Activated CD4-positive, alpha-beta memory T cell treated with anti-CD3 and anti-CD28 coated beads for 36 hours (primary cell): ENCODE measurements around the gene HSPB1. TPM values are rescaled to one million over a fixed set of nuclear protein-coding genes. Genes with fewer than 3 reads are reported as not detected.
"Not testable (repeated sequence)": the region's sequence is repeated elsewhere in the genome, so short reads cannot be mapped to it uniquely, and the experiment has no call there.

Source experiments
- CTCF ChIA-PET: fragments of 350-600 bp; sonication (Branson Sonifier 250); formaldehyde crosslinking; loops from one replicate; lab custom pipeline; 2021; ENCODE audit warnings: antibody characterized with exemption, inconsistent platforms; lab: Charles Lee
- POLR2A ChIA-PET: fragments of 350-600 bp; sonication (Branson Sonifier 250); formaldehyde crosslinking; loops from one replicate; lab custom pipeline; 2021; ENCODE audit warnings: antibody characterized with exemption; lab: Charles Lee
- DNase-seq: peaks from one replicate; pipeline ENCODE4 v3.0.0-alpha.2; 2020
- H3K27ac Mint-ChIP-seq: one replicate; pipeline ENCODE4 v1.8.0; 2021; ENCODE audit warnings: mixed read lengths
- H3K27me3 Mint-ChIP-seq: one replicate; pipeline ENCODE4 v1.8.0; 2021; ENCODE audit warnings: mixed read lengths
- H3K36me3 Mint-ChIP-seq: one replicate; pipeline ENCODE4 v1.8.0; 2021; ENCODE audit warnings: mixed read lengths
- H3K4me1 Mint-ChIP-seq: one replicate; pipeline ENCODE4 v1.8.0; 2021; ENCODE audit warnings: low read depth, mixed read lengths
- H3K4me3 Mint-ChIP-seq: one replicate; pipeline ENCODE4 v1.8.0; 2021; ENCODE audit warnings: mild to moderate bottlenecking, mixed read lengths
- H3K9me3 Mint-ChIP-seq: one replicate; pipeline ENCODE4 v1.8.0; 2021; ENCODE audit warnings: mixed read lengths
- intact Hi-C: fragments of 100-400 bp; cut with micrococcal nuclease; formaldehyde crosslinking; loops from one replicate; pipeline ENCODE4 v1.15.1; 2023
- total RNA-seq, 2 experiments: library from RNA; stranded (reverse); gene quantifications; one replicate each; pipeline ENCODE4 v1.2.3, GENCODE V29; 2021

The HSPB1 gene
- total RNA-seq, 2 experiments from 2014 or later, result 119 to 127 TPM

DNA sequence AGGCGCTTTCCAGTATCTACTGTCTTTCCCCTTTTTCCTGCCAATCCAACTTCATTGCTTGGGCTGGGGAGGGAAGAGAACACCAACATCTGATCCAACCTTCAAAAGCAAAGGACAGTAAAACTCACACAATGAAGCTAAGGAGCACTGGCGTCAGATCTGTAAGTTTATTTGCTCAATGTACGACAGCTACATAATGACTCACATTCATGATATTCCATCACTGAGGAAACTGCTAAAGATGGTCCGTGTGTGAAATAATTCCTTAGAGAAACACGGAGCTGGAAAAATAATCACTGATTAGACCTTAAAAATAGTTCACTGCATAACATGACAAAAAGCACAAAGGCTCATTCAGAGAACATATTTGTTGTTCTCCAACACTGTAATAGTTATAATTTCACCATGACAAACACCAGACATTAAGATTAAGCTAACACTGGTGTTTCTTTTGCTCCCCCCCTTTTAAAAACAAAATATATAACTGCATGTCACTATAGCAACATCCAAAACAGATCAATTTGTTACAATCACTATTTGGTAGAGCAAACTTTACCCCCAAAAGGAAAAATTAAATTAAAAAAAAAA is 24.3 kb downstream of the HSPB1 start:
- no peaks in the 10 kb centered on the region for H3K27me3 Mint-ChIP-seq

DNA sequence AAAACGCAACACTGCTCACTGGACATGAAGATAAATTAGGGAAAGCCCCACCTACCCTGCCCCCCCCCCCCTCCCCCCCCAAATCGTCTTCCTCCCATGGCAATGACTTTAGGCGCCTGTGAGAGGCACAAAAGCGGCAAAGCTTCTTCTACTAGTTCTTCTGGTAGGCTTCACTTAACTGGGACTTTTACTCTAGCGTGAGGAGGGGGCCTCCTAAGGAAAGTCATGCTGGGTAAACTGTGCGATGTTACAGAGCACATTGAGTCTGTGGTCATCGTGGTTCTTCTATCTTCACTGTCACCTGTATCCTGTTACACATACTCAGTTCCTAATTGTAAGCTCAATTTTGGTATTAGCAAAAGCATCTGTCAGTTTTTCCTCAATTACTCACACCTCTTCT is 25.1 kb downstream of the HSPB1 start:
- no peaks in the 10 kb centered on the region for H3K9me3 Mint-ChIP-seq
- DNase-seq, result no peak
- POLR2A ChIA-PET, result interaction anchor here (1.5 kb wide), 1 partner anchor 9 kb away, joined by 4 read pairs; no protein-coding TSS in a partner anchor
- peaks cover 44% of the 10 kb centered on the region for H3K36me3 Mint-ChIP-seq
- no peak overlapping the region for H3K27ac Mint-ChIP-seq
- CTCF ChIA-PET, result interaction anchor here (1.2 to 1.9 kb wide), 2 partner anchors 14 to 36 kb away, joined by 4 to 11 read pairs; no protein-coding TSS in a partner anchor
- intact Hi-C loops, result no loop called here
- H3K4me1 Mint-ChIP-seq, result peaks cover 17% of the 10 kb centered on the region
- H3K27me3 Mint-ChIP-seq, result no peaks in the 10 kb centered on the region
- no peak overlapping the region for H3K4me3 Mint-ChIP-seq

More for the DNA sequence above, 24.3 kb downstream of the HSPB1 start:
- H3K9me3 Mint-ChIP-seq, result no peaks in the 10 kb centered on the region
- ChIA-PET CTCF (interaction anchor here (0.7 to 1.9 kb wide), 2 partner anchors 8 to 13 kb away, joined by 3 to 11 read pairs; no protein-coding TSS in a partner anchor), POLR2A (interaction anchor here (1.5 kb wide), 1 partner anchor 8 kb away, joined by 4 read pairs; no protein-coding TSS in a partner anchor)
- H3K4me1 Mint-ChIP-seq, result peaks cover 17% of the 10 kb centered on the region
- H3K27ac Mint-ChIP-seq, result no peak overlapping the region
- H3K4me3 Mint-ChIP-seq, result no peak overlapping the region
- DNase-seq, result no peak
- peaks cover 39% of the 10 kb centered on the region for H3K36me3 Mint-ChIP-seq
- intact Hi-C loops, result no loop called here

DNA sequence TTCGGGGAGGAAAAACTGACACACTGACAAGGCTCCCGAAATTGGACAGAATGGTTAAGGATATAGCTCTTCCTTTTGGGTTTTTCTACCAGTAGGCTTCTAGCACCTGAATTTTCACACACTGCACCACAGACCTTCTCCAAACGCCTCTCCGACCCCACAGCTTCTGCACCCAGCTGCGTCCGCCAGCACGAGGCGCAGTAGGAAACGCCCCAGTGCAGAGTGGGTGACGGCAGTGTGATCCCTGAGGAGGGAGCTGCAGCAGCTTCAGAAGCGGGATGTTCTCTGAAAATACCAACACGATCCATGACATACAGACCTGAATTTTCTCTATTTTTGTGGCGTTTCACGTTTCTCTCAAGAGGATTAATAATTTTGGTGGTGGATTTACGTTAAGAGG is 25.9 kb downstream of the HSPB1 start:
- no peak overlapping the region for H3K4me3 Mint-ChIP-seq
- H3K36me3 Mint-ChIP-seq, result peaks cover 44% of the 10 kb centered on the region
- CTCF ChIA-PET, result interaction anchor here (1.2 to 1.9 kb wide), 2 partner anchors 14 to 37 kb away, joined by 4 to 11 read pairs; no protein-coding TSS in a partner anchor
- POLR2A ChIA-PET, result interaction anchor here (1.5 kb wide), 1 partner anchor 10 kb away, joined by 4 read pairs; no protein-coding TSS in a partner anchor
- H3K27ac Mint-ChIP-seq, result peak overlapping the region; percentile 24
- H3K27me3 Mint-ChIP-seq, result no peaks in the 10 kb centered on the region
- H3K9me3 Mint-ChIP-seq, result no peaks in the 10 kb centered on the region
- intact Hi-C loops, result no loop called here
- H3K4me1 Mint-ChIP-seq, result peaks cover 17% of the 10 kb centered on the region
- no peak for DNase-seq

- intact Hi-C loops, result no loop called here
- ChIA-PET CTCF (no interaction called here), POLR2A (no interaction called here)
- Mint-ChIP-seq H3K27ac (no peak overlapping the region), H3K4me1 (peaks cover 20% of the 10 kb centered on the region), H3K27me3 (no peaks in the 10 kb centered on the region), H3K9me3 (no peaks in the 10 kb centered on the region), H3K36me3 (peaks cover 43% of the 10 kb centered on the region), H3K4me3 (no peak overlapping the region)
- DNase-seq, result no peak
Observed at GRCh38 chr7:76329479-76329878, 27.0 kb downstream of the HSPB1 start.

DNA sequence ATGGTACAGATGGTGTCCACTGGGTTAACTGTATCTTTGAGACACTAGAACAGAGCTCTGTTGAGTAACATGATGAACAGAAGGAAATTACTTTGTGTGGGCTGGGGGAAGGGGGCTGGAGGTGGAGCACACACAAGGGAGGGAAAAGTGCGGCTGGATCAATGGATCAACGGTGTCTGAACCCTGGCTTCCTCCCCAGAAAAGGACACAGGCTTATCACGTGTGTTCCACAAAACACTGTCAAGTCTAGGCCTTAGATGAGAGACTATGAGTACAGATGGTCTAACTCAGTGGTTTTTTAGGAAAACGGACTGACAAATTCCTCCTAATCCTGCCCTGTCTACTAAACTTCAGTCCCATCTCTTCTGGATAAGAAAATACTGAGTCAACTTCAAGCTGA is 27.8 kb downstream of the HSPB1 start:
- Mint-ChIP-seq H3K4me3 (no peak overlapping the region), H3K27me3 (no peaks in the 10 kb centered on the region), H3K4me1 (peaks cover 19% of the 10 kb centered on the region), H3K9me3 (no peaks in the 10 kb centered on the region), H3K27ac (no peak overlapping the region), H3K36me3 (peaks cover 41% of the 10 kb centered on the region)
- no peak for DNase-seq
- CTCF ChIA-PET, result interaction anchor here (1.0 kb wide), 1 partner anchor 16 kb away, joined by 4 read pairs; no protein-coding TSS in a partner anchor
- intact Hi-C loops, result no loop called here
- POLR2A ChIA-PET, result no interaction called here

DNA sequence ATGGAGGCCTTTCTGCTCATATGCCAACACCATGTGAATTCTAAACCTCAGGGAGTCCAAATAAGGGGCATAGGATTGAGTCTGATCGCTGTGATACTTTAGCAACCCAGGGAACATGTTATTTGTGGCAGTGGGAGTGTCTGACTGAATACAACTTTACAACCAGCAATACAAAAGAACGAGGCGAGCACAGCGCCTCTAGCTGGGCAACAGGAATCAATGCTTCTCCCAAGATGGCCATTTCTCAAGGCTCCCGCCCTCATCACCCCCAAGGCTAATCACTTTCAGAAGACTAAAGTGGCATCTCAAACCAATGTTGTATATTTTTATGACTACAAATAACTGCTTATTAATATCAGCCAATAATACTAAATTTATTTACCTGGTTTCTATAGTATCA is 28.2 kb downstream of the HSPB1 start:
- H3K4me3 Mint-ChIP-seq, result no peak overlapping the region
- no peak overlapping the region for H3K27ac Mint-ChIP-seq
- DNase-seq, result no peak
- POLR2A ChIA-PET, result no interaction called here
- no peaks in the 10 kb centered on the region for H3K9me3 Mint-ChIP-seq
- H3K4me1 Mint-ChIP-seq, result peaks cover 19% of the 10 kb centered on the region
- H3K36me3 Mint-ChIP-seq, result peaks cover 40% of the 10 kb centered on the region
- CTCF ChIA-PET, result interaction anchor here (1.0 kb wide), 1 partner anchor 17 kb away, joined by 4 read pairs; no protein-coding TSS in a partner anchor
- intact Hi-C loops, result no loop called here
- H3K27me3 Mint-ChIP-seq, result no peaks in the 10 kb centered on the region

DNA sequence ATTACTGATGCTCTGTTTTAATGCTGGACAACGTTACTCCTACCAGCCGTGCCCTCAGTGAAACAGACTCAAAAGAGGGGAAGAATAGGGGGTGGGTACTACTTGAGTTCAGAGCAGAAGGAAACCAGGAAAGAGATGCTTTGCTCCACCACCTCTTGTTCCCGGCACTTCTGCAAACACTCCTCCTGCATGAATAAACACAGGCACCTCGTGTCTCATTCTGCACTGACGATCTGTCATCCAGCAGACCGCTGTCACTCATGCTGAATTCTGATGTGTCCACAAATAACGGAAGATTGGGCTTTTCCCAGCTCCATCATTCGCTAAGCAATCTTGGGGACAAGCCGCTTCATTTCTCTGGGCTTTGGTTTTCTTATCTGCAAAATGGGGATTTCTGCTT is 29.6 kb downstream of the HSPB1 start:
- intact Hi-C loops, result no loop called here
- ChIA-PET POLR2A (no interaction called here), CTCF (no interaction called here)
- Mint-ChIP-seq H3K27ac (no peak overlapping the region), H3K36me3 (peaks cover 37% of the 10 kb centered on the region), H3K9me3 (no peaks in the 10 kb centered on the region), H3K4me1 (peaks cover 27% of the 10 kb centered on the region), H3K27me3 (no peaks in the 10 kb centered on the region), H3K4me3 (no peak overlapping the region)
- DNase-seq, result no peak

DNA sequence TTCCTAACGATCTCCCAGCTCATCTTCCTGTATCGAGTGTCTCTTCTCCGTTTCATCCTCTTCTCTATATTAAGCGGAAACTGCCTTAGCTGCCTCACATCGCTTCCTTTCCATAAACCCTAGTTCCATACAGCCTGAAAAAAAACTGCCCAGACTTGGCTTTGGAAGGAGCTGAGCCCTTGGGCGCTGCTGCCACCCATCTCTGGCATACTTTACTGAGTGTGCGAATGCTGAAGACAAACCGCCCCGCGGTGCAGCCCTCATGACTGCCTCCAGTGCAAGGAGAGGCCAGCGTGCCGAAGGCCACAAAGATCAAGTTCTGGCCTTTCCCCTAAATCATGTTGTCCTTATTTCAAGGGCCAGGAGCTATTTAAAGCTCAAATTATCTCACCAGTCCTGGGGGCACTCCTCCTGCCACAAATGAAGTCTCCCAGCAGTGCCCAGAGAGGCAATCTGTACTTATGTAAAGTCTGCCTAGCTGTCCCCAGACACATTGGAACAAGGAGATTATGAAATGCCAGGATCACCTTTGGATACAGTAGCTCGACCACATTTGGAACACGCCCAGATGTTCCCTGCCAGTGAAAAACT is 31.1 kb downstream of the HSPB1 start:
- Mint-ChIP-seq H3K9me3 (no peaks in the 10 kb centered on the region), H3K4me3 (no peak overlapping the region), H3K27ac (peak overlapping the region; percentile 5), H3K27me3 (no peaks in the 10 kb centered on the region), H3K4me1 (peaks cover 31% of the 10 kb centered on the region), H3K36me3 (peaks cover 35% of the 10 kb centered on the region)
- intact Hi-C loops, result no loop called here
- no peak for DNase-seq
- POLR2A ChIA-PET, result no interaction called here
- CTCF ChIA-PET, result no interaction called here

GRCh38 chr7:76334320-76334967 is 32.0 kb downstream of the HSPB1 start:
- Mint-ChIP-seq H3K36me3 (peaks cover 27% of the 10 kb centered on the region), H3K4me3 (no peak overlapping the region), H3K27ac (no peak overlapping the region), H3K27me3 (no peaks in the 10 kb centered on the region), H3K4me1 (peaks cover 34% of the 10 kb centered on the region), H3K9me3 (no peaks in the 10 kb centered on the region)
- DNase-seq, result no peak
- ChIA-PET CTCF (no interaction called here), POLR2A (no interaction called here)
- intact Hi-C loops, result no loop called here

- H3K4me3 Mint-ChIP-seq, POLR2A ChIA-PET, intact Hi-C loops, H3K27ac Mint-ChIP-seq, H3K27me3 Mint-ChIP-seq, DNase-seq, H3K9me3 Mint-ChIP-seq: not testable (repeated sequence)
- CTCF ChIA-PET, result interaction anchor here (1.1 kb wide), 1 partner anchor 21 kb away, joined by 3 read pairs; no protein-coding TSS in a partner anchor
- Mint-ChIP-seq H3K4me1 (peaks cover 35% of the 10 kb centered on the region), H3K36me3 (peaks cover 29% of the 10 kb centered on the region)
Observed at GRCh38 chr7:76335417-76335816, 32.9 kb downstream of the HSPB1 start.

- no peak overlapping the region for H3K27ac Mint-ChIP-seq
- no peaks in the 10 kb centered on the region for H3K27me3 Mint-ChIP-seq
- no peak overlapping the region for H3K4me3 Mint-ChIP-seq
- H3K4me1 Mint-ChIP-seq, result peaks cover 42% of the 10 kb centered on the region
- DNase-seq, result no peak
- H3K9me3 Mint-ChIP-seq, result no peaks in the 10 kb centered on the region
- intact Hi-C loops, result no loop called here
- POLR2A ChIA-PET, result no interaction called here
- CTCF ChIA-PET, result no interaction called here
- H3K36me3 Mint-ChIP-seq, result peaks cover 32% of the 10 kb centered on the region
Observed at GRCh38 chr7:76336094-76336493, 33.6 kb downstream of the HSPB1 start.

DNA sequence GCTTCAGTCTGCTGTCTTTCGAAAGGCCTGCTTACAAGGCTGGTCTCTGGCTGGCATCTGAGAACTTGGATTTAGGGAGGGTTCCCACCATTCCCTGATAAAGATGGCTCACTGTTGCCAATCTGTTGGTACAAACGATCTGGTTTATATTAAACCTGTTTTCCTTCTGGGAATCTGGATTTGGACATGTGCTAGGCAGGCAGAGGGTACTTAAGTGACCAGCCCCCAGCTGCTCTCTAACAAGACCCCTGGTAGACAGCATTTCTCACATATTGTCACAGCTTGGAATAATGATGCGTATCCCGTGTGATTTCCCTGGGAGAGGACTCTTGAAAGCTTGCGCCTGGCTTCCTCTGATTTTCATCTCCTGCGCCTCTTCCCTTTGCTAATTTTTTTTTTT is 34.7 kb downstream of the HSPB1 start:
- intact Hi-C loops, result no loop called here
- peaks cover 50% of the 10 kb centered on the region for H3K4me1 Mint-ChIP-seq

More for the DNA sequence above, 34.7 kb downstream of the HSPB1 start:
- Mint-ChIP-seq H3K4me3 (no peak overlapping the region), H3K36me3 (peaks cover 36% of the 10 kb centered on the region), H3K27ac (no peak overlapping the region), H3K9me3 (no peaks in the 10 kb centered on the region), H3K27me3 (no peaks in the 10 kb centered on the region)
- DNase-seq, result no peak
- ChIA-PET POLR2A (no interaction called here), CTCF (no interaction called here)
